Upper lobe of right lung (tissue), 1 donor: ENCODE data around the gene ANKRD42. TPM values are rescaled to one million over a fixed set of nuclear protein-coding genes. Genes with fewer than 3 reads are reported as not detected.
"Not testable (repeated sequence)": the region's sequence is repeated elsewhere in the genome, so short reads cannot be mapped to it uniquely, and the experiment has no call there.

Experiments used
- ATAC-seq: fragments of 200-7000 bp; cut with Tn5 transposase; one replicate; pipeline ENCODE4 v1.9.1; 2020; ENCODE audit warnings: mild to moderate bottlenecking, moderate library complexity
- DNase-seq: peaks from one replicate; pipeline ENCODE4 v3.0.0-alpha.2; 2020
- H3K27ac ChIP-seq: fragments of 200-600 bp; one replicate; pipeline ENCODE4 v1.8.0; 2022
- H3K27me3 ChIP-seq: fragments of 200-600 bp; one replicate; pipeline ENCODE4 v1.8.0; 2022; ENCODE audit warnings: mild to moderate bottlenecking
- H3K36me3 ChIP-seq: fragments of 200-600 bp; one replicate; pipeline ENCODE4 v1.8.0; 2022
- H3K4me1 ChIP-seq: fragments of 200-600 bp; one replicate; pipeline ENCODE4 v1.8.0; 2022
- H3K4me3 ChIP-seq: fragments of 200-600 bp; one replicate; pipeline ENCODE4 v1.8.0; 2022; ENCODE audit warnings: mild to moderate bottlenecking
- H3K9me3 ChIP-seq: fragments of 200-600 bp; one replicate; pipeline ENCODE4 v1.8.0; 2022
- intact Hi-C: fragments of 100-400 bp; cut with DNase I; formaldehyde crosslinking; loops from one replicate; pipeline ENCODE4 v1.11.0; 2022
- total RNA-seq: library from RNA; stranded (reverse); fragmentation: NEBNext Ultra II Directional; extraction: Animal tissue kit (Norgen Biotek cat#: 25700); gene quantifications from one replicate; pipeline ENCODE4 v1.2.1, GENCODE V29; 2021
- TF ChIP-seq, protein P1 (sequence below): fragments of 200-600 bp; IDR thresholded peaks from one replicate; pipeline ENCODE4 v1.8.0; 2022; ENCODE audit warnings: antibody characterized with exemption
- donor health status: DM: no; HTN: yes; CAD: no; lungs with severe emphysema.

The ANKRD42 gene
- total RNA-seq, 1 donor from 2014 or later = 13.0 TPM

DNA sequence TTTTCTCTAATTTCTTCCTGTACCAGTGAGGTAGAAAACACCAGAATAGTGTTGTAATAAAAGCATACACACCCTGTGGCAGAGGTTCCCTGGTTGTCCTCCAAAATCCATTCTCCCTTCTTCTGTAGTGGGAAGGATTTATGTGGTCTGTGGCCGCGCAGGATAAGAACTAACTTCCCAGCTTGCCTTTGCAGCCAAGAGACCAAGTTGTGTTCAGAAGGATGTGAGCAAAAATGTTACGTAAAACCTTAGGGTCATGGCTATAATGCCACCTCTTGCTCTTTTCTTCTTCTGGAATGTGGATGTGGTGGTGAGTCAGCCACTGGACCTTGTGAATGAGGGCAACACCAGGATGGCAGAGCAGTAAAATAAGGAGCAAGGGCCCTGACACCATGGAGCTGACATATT is 64.3 kb downstream of the ANKRD42 start:
- no peak overlapping the region for H3K27ac ChIP-seq
- ATAC-seq (no peak), DNase-seq (no peak)
- H3K9me3 ChIP-seq = no peaks in the 10 kb centered on the region
- H3K4me3 ChIP-seq = no peak overlapping the region
- TF ChIP-seq, protein P1, sequence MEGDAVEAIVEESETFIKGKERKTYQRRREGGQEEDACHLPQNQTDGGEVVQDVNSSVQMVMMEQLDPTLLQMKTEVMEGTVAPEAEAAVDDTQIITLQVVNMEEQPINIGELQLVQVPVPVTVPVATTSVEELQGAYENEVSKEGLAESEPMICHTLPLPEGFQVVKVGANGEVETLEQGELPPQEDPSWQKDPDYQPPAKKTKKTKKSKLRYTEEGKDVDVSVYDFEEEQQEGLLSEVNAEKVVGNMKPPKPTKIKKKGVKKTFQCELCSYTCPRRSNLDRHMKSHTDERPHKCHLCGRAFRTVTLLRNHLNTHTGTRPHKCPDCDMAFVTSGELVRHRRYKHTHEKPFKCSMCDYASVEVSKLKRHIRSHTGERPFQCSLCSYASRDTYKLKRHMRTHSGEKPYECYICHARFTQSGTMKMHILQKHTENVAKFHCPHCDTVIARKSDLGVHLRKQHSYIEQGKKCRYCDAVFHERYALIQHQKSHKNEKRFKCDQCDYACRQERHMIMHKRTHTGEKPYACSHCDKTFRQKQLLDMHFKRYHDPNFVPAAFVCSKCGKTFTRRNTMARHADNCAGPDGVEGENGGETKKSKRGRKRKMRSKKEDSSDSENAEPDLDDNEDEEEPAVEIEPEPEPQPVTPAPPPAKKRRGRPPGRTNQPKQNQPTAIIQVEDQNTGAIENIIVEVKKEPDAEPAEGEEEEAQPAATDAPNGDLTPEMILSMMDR = no peak
- intact Hi-C loops = no loop called here
- H3K27me3 ChIP-seq = no peaks in the 10 kb centered on the region
- no peaks in the 10 kb centered on the region for H3K4me1 ChIP-seq
- H3K36me3 ChIP-seq = peaks cover 56% of the 10 kb centered on the region

DNA sequence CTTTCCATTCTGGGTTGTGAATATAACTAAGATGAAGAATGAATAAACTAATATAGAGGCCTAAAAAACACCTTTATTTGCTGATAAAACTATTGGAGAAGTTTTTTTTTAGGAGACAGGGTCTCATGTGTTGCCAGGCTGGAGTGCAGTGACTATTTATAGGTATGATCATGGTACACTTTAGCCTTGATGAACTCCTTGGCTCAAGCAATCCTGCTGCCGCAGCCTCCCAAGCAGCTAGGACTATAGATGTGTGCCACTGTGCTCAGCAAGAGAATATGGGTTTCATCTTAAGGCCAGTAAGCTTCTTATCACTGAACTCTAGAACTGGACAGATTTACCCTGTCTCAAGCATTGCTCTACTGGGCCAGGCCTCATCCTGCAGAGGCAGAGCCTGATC is 66.0 kb downstream of the ANKRD42 start:
- Histone ChIP-seq H3K27me3 (no peaks in the 10 kb centered on the region), H3K4me3 (no peak overlapping the region), H3K36me3 (peaks cover 72% of the 10 kb centered on the region), H3K27ac (no peak overlapping the region), H3K9me3 (no peaks in the 10 kb centered on the region), H3K4me1 (no peaks in the 10 kb centered on the region)
- no peak for DNase-seq
- TF ChIP-seq, protein P1 = no peak
- ATAC-seq = no peak
- intact Hi-C loops = no loop called here

DNA sequence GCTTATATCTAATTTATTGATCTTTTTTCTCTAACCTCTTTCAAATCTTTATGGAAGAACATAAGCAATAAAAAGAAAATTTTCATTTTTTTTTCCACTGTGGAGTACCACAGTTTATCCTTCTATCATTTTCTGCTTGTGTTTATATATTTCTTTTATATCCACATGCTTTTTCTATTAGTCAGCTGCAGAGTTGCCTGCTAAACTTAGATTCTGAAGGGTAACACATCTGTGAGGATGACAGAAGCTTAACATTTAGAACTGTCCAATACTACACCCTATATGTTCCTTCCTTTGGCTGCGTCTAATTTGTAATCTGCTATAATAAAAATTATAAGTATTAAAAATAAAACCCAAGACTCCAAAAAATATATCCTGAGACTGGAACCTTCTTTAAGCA is 71.8 kb downstream of the ANKRD42 start:
- ATAC-seq (no peak), DNase-seq (no peak)
- Histone ChIP-seq H3K27me3 (no peaks in the 10 kb centered on the region), H3K4me1 (no peaks in the 10 kb centered on the region), H3K36me3 (peaks cover 75% of the 10 kb centered on the region), H3K27ac (no peak overlapping the region), H3K4me3 (no peak overlapping the region), H3K9me3 (no peaks in the 10 kb centered on the region)
- TF ChIP-seq, protein P1 = no peak
- intact Hi-C loops = no loop called here

DNA sequence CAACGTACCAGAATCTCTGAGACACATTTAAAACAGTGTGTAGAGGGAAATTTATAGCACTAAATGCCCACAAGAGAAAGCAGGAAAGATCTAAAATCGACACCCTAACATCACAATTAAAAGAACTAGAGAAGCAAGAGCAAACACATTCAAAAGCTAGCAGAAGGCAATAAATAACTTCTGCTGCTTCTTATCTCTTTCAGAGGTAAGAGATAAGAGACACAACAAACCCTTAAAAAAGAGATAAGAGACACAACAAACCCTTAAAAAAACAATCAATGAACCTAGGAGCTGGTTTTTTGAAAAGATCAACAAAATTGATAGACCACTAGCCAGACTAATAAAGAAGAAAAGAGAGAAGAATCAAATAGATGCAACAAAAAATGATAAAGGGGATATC is 75.6 kb downstream of the ANKRD42 start:
- peaks cover 67% of the 10 kb centered on the region for H3K36me3 ChIP-seq
- H3K4me1 ChIP-seq, DNase-seq, H3K9me3 ChIP-seq, H3K27me3 ChIP-seq, intact Hi-C loops, H3K4me3 ChIP-seq, ATAC-seq, H3K27ac ChIP-seq: not testable (repeated sequence)

DNA sequence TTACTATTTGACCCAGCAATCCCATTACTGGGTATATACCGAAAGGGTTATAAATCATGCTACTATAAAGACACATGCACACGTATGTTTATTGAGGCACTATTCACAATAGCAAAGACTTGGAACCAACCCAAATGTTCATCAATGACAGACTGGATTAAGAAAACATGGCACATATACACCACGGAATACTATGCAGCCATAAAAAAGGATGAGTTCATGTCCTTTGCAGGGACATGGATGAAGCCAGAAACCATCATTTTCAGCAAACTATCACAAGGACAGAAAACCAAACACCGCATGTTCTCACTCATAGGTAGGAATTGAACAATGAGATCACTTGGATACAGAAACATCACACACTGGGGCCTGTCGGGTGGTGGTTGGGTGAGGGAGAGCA is 78.2 kb downstream of the ANKRD42 start:
- H3K27ac ChIP-seq, H3K27me3 ChIP-seq, H3K9me3 ChIP-seq, ATAC-seq, H3K4me1 ChIP-seq, intact Hi-C loops, H3K4me3 ChIP-seq, DNase-seq: not testable (repeated sequence)
- peaks cover 69% of the 10 kb centered on the region for H3K36me3 ChIP-seq

DNA sequence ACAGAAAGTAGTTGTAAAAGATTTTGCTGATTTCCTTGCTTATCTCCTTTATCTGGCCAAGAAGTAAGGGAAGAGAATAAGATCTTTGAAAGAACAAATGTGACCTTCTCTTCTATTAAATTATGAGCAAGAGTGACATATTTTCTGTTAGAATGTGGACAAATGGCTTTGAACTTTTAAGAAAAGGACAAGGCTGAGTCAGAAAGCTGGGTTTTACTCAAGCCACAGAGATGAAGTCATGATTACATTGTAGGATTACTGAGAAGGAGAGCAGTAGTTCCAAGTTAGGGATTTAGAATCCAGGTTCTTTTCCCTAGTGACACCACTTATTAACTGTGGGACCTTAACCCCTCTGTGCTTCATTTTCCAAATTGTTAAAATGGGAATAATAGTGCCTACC is 79.1 kb downstream of the ANKRD42 start:
- Histone ChIP-seq H3K4me1 (no peaks in the 10 kb centered on the region), H3K9me3 (no peaks in the 10 kb centered on the region), H3K27ac (no peak overlapping the region), H3K4me3 (no peak overlapping the region), H3K27me3 (no peaks in the 10 kb centered on the region), H3K36me3 (peaks cover 72% of the 10 kb centered on the region)
- ATAC-seq (no peak), DNase-seq (no peak)
- intact Hi-C loops = no loop called here
- TF ChIP-seq, protein P1 = no peak

DNA sequence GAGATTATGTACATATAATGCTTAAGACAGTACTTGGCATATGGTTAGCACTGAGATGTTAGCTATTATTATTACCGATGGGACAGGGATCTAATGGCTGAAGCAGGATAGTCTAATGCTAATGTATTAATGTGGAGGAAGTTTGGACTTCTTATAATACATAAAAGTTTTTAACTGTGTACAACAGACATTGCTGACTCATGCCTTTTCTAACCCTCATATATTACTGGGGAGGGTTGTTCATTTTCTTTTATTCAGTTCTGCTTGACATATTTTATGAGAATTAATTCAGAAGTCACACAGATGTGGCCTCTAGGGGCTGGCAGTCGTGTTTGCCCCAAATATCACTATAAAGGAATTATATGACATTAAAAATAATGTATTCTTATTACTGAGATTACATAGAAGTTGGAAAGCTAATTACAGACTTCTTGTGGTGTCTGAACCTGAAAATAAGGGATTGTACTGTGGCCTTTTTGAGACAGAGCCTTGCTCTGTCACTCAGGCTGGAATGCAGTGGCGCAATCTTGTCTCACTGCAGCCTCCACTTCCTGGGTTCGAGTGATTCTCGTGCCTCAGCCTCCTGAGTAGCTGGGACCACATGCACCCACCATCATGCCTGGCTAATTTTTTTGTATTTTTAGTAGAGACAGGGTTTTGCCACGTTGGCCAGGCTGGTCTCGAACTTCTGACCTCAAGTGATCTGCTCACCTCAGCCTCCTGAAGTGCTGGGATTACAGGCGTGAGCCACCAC is 82.6 kb downstream of the ANKRD42 start:
- intact Hi-C loops = no loop called here
- TF ChIP-seq, protein P1 = no peak
- Histone ChIP-seq H3K27me3 (no peaks in the 10 kb centered on the region), H3K36me3 (peaks cover 75% of the 10 kb centered on the region), H3K27ac (no peak overlapping the region), H3K9me3 (no peaks in the 10 kb centered on the region), H3K4me3 (no peak overlapping the region), H3K4me1 (no peaks in the 10 kb centered on the region)
- ATAC-seq (no peak), DNase-seq (no peak)
